CD4-positive, alpha-beta T cell treated with Interleukin-4 for 4 hours (primary cell): ENCODE results near the gene CACNA1D.

Experiments
- DNase-seq: peaks from one replicate; pipeline ENCODE4 v3.0.0-alpha.2; 2020

Gene CACNA1D

DNA sequence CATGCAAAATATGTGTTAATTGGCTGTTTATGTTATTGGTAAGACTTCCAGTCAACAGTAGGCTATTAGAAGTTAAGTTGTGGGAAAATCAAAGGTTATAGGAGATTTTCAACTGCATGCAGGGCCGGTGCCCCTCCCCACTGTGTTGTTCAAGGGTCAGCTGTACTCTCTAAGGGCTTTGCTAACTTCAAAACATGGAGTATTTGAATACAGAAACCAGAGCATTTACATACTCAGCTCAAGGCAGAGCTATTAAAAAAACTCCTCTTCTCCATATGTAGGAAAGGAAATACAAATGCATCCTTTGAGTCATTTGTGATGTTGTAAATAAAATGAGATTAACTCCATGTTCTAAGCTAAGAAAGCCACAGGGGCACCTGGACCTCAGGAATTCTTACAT lies 368.7 kb downstream of the CACNA1D start:
- no peak for DNase-seq
